GM08714 (cell line): Measurements from ENCODE around the gene UBA7.

Experiments used
- H3K4me3 ChIP-seq: fragments of 200-500 bp; sonication (Bioruptor generic); 2 replicates; pipeline ENCODE4 v1.5.1; 2014; ENCODE audit warnings: mild to moderate bottlenecking, low read length, inconsistent platforms
- ZNF274 ChIP-seq: IDR thresholded peaks from 2 replicates; pipeline ENCODE4 v1.6.1; 2012; ENCODE audit warnings: mild to moderate bottlenecking, low read depth, low read length

UBA7 gene

GRCh38 chr3:49756036-49756435 lies 57.7 kb downstream of the UBA7 start:
- no peak overlapping the region for H3K4me3 ChIP-seq
- no peak for TF ChIP-seq ZNF274
